HG03575 (cell line): ENCODE data around the gene EPC2.
"Not testable (repeated sequence)": the region's sequence is repeated elsewhere in the genome, so short reads cannot be mapped to it uniquely, and the experiment has no call there.

Experiments used
- ATAC-seq: cut with Tn5 transposase; IDR thresholded peaks from one replicate; pipeline ENCODE4 v1.9.1; 2021; ENCODE audit not compliant: unreplicated experiment, insufficient number of reproducible peaks, low FRiP score; ENCODE audit errors: extremely low read depth

EPC2 gene

DNA sequence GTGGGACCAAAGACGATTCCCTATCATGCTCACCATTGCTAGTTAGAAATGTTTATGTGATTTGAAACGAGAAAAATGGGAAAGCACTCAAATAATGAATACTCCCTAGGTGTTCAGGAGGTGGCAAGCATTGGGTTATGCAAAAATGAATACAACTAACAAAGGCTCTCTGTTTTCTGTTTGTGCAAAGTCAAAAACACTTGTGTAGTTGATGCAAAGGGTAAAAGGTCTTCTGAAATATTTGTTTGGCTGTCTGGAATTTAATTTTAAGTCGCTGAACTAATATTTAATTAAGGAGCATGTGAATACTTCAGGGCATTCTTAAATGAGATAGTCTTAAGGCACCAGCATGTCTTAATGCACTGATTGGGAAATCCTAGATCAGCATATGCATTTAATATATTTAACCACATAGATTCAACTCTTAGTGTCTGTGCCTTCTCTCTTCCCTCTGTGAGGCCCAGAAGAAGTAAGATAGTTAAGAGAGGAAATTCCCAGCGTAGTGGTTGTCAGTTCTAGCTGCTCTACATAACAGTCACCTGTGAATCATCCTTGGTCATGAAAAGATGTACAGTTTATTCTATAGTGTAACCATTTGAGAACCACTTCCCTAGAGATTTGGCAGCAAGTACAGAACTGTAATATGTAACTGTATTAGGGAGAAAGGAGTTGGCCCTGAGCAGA is 111.9 kb downstream of the EPC2 start:
- no peak for ATAC-seq

DNA sequence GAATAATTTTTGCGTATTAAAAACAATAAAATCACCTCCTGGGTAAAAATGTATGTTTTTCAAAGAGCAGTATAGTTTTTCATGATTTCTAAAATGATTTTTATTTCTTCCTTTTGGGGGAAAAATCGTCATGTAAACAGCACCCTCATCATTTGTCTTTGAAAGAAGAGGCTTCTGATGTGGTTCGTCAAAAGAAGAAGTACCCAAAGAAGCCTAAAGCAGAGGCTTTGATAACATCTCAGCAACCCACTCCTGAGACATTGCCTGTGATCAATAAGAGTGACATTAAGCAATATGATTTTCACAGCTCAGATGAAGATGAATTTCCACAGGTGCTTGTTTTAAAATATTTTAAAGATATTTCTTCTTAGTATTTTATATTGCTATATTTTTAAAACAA is 120.3 kb downstream of the EPC2 start:
- ATAC-seq: no peak

DNA sequence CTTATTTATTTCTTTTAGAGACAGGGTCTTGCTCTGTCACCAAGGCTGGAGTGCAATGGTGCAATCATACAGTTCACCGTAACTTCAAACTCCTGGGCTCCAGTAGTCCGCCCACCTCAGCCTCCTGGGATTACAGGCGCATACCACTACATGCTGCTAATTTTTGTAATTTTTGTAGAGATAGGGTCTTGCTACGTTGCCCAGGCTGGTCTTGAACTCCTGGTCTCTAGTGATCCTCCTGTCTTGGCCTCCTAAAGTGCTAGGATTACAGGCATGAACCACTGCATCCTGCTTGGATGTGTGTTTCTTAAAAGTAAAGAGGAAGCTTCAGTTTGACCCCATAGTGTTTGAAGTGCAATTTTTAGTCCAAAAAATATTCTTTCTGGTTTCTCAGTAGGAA is 125.5 kb downstream of the EPC2 start:
- no peak for ATAC-seq

DNA sequence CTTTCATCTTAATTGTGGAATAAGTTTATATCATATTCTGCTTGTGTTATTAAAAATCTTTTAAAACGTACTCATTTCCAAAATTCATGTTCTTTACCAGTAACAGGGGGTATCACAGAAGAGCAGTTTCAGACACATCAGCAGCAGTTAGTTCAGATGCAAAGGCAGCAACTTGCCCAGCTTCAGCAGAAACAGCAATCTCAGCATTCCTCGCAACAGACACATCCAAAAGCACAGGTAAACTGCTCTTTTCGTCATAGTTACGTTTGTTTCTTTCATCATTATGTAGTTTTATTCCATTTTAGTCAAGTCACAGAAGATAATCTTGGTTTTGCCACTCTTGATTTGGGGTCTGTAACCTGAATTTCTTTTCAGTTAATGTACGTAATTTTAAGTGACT is 137.0 kb downstream of the EPC2 start:
- no peak for ATAC-seq

GRCh38 chr2:148789059-148789458 is 144.5 kb downstream of the EPC2 start:
- no peak for ATAC-seq

GRCh38 chr2:148790172-148790571 is 145.6 kb downstream of the EPC2 start:
- not testable (repeated sequence) for ATAC-seq

DNA sequence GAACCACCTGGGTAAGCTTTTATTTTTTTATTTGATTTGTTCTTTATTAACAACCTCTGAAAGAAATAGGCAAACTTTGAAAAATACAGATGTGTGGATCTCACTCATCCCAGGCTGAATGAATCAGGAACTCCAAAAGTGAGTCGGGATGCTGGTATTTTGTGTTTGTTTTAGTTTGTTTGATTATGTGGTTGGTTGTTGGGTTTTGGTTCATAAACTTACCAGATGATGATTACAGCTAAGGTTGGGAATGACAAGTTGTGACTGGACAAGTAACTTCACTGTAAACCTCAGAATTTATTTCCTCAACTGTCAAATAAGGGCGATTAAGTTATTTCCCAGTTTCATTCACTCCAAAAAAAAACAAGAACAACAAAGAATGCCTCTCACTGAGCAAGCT is 150.0 kb downstream of the EPC2 start:
- ATAC-seq: no peak

- no peak for ATAC-seq
These were observed 152.4 kb downstream of the EPC2 start for GRCh38 chr2:148796735-148797512.

DNA sequence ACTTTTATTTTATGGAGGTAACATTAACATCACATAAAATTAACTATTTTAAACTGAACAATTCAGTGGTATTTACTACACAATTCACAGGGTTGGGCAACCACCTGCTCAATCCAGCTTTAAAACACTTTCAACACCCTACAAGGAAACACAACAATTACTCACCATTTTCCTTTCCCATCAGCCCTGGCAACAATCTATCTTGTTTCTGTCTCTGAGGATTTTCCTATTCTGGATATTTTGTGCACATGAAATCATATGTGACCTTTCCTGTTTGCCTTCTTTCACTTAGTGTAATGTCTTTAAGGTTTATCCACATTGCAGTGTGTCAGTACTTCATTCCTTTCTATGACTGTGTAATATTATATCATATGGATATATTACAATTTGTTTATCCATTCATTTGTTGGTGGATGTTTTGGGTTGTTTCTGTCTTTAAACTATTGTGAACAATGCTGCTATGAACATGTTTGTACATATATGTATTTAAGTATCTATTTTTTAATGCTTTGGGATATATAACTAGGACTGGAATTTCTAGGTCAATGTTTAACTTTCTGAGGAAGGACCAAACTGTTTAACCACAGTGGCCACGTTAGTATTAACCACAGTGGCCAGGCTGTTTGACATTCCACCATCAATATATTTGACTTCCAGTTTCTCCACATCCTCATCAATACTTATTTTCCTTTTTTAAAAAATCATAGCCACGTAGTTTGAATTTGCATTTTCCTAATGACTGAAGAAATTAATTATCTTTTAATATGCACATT is 158.1 kb downstream of the EPC2 start:
- ATAC-seq: no peak

GRCh38 chr2:148810081-148810480 is 165.5 kb downstream of the EPC2 start:
- no peak for ATAC-seq

GRCh38 chr2:148812306-148812705 is 167.8 kb downstream of the EPC2 start:
- no peak for ATAC-seq

DNA sequence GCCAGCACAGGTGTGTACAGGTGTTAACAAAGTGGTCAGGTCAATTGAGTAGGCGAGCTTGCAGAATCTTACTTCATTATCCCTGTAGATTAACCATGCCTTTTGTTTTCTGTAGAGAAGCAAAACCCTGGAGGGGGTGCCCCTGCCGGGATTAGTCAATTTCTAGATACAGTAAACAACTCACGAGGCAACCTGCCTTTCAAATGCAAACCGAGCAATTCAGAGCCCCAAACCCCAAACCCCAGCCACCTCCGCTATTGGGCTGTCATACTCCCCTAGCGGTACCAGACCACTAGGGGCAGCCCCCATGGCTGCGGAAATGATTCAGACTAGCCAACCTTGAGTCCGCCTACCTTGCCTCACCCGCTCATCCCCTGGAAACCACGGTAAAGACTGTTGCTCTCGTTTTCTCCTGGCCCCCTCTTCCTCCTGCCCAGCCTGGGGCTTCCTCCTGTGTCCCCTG is 169.1 kb downstream of the EPC2 start:
- peak; percentile 99 for ATAC-seq

DNA sequence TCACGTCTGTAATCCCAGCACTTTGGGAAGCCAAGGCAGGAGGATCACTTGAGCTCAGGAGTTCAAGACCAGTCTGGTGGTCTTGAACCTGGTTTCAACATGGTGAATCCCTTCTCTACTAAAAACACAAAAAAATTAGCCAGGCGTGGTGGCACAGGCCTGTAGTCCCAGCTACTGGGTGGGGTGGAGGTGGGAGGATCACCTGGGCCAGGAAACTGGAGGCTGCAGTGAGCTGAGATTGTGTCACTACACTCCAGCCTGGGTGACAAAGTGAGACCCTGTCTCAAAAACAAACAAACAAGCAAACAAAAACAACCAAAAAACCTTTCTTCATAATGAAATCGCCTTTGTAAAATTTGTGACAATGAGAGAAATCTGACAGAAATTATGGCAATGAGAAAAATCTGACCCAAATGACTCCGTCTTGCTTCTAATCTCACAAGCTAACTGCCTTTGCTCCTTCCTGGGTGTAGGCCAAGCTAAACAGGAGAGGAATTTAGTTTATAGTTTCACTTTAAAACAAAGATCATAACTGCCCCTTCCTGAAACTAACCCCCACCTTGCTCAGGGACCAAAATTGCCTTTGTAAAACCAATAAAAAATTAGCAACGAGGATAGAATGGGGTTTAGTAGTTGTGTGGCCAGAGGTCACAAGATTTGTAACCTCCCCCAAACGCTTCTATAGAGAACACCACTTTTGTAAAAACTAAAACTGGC is 169.8 kb downstream of the EPC2 start:
- ATAC-seq: no peak

GRCh38 chr2:148814860-148815419 is 170.4 kb downstream of the EPC2 start:
- ATAC-seq: no peak

- ATAC-seq: no peak
These were observed 171.6 kb downstream of the EPC2 start for GRCh38 chr2:148816176-148816575.

DNA sequence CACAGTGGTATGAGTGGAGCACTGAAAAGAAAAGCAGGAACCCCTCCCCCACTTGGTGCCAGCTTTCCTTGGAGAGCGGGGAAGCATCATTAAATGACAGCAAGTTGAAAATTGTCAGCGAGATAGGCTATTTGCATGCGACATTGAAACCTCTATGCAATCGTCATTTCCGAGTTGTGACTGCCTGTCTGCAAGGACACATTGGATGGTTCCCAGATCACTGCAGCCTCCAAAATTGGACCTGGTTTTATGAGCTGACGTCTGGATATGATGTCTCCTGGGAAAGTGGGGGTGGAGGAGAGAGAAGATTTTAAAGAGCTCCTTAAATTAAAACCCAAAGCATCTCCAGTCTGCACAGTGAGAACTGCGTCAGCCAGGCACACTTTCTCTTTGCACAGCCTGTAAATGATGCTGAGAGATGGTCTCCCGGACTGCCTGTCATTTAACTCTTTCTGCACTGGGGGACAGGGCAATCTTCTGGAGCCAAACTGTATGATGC is 172.7 kb downstream of the EPC2 start:
- no peak for ATAC-seq

- ATAC-seq: no peak
These were observed 174.6 kb downstream of the EPC2 start for GRCh38 chr2:148819019-148819585.

GRCh38 chr2:148824190-148824589 is 179.6 kb downstream of the EPC2 start:
- ATAC-seq: no peak
